Gastroesophageal sphincter (tissue), 3 donors: ENCODE measurements around the gene NLGN4X.

Experiments
- CTCF ChIP-seq, 4 experiments: fragments of 200-600 bp in 2 of 4; fragments of 450-650 bp in 2 of 4; sonication (generic) in 1 of 4; IDR thresholded peaks; one replicate each; pipeline ENCODE4 v1.5.1; 2017 to 2019; ENCODE audit warnings: antibody characterized with exemption in 4 of 4, mild to moderate bottlenecking in 2 of 4, moderate library complexity in 2 of 4
- EP300 ChIP-seq: sonication (generic); formaldehyde crosslinking; IDR thresholded peaks from one replicate; pipeline ENCODE4 v1.6.1; 2017; ENCODE audit warnings: antibody characterized with exemption, mild to moderate bottlenecking

- TF ChIP-seq EP300 (no peak), CTCF (IDR thresholded peaks at IDR 0.05) (peak in 2 of 4 experiments; percentile 20 to 50)
Observed at GRCh38 chrX:5876984-5877596, 351.6 kb downstream of the NLGN4X start.
